ENCODE data around the gene PROSER3. TPM values are rescaled to one million over a fixed set of nuclear protein-coding genes. Genes with fewer than 3 reads are reported as not detected.

The PROSER3 gene
- total and polyA plus RNA-seq, 2 of the 13 experiments (the other 11 are each of a cell fraction or from before 2014, with no cell fraction given), result 5.1 to 5.7 TPM

- TF ChIP-seq REST (IDR thresholded peaks at IDR 0.05; ENCODE audit: borderline replicate concordance in 1 of 2, low read depth in 1 of 2, low read length in 2 of 2) (peak in 1 of 2 experiments; percentile 24; a peak in 1 of 4 replicates), STAT5B (CRISPR knock-in tag; IDR thresholded peaks at IDR 0.05) (no peak), CAMTA2 (CRISPR knock-in tag; IDR thresholded peaks at IDR 0.05; ENCODE audit: borderline replicate concordance) (0 out of 2 replicates have a peak, but pooled peaks have one; percentile 30), RBAK (CRISPR knock-in tag; IDR thresholded peaks at IDR 0.05) (0 out of 2 replicates have a peak, but pooled peaks have one; percentile 10), ZNF609 (CRISPR knock-in tag; IDR thresholded peaks at IDR 0.05; ENCODE audit: borderline replicate concordance) (0 out of 2 replicates have a peak, but pooled peaks have one; percentile 8), ZNF792 (CRISPR knock-in tag; IDR thresholded peaks at IDR 0.05) (0 out of 2 replicates have a peak, but pooled peaks have one; percentile 29), PTBP1 (IDR thresholded peaks at IDR 0.05; ENCODE audit: low read depth, low read length, poor library complexity, severe bottlenecking) (peak; percentile 37), ZNF3 (CRISPR knock-in tag; IDR thresholded peaks at IDR 0.05) (peak; percentile 79; the same call in 1 of the 2 replicates), ZNF672 (CRISPR knock-in tag; IDR thresholded peaks at IDR 0.05) (no peak), KLF11 (CRISPR knock-in tag; IDR thresholded peaks at IDR 0.05) (no peak), NFE2L1 (CRISPR knock-in tag; IDR thresholded peaks at IDR 0.05; ENCODE audit: borderline replicate concordance) (no peak), SYNCRIP (IDR thresholded peaks at IDR 0.05; ENCODE audit: insufficient read depth, low read depth, low read length) (no peak), ZNF772 (CRISPR knock-in tag; IDR thresholded peaks at IDR 0.05) (peak; percentile 41; the same call in 1 of the 2 replicates), ZNF446 (CRISPR knock-in tag; IDR thresholded peaks at IDR 0.05) (no peak), DPF2 (CRISPR knock-in tag; IDR thresholded peaks at IDR 0.05; ENCODE audit: borderline replicate concordance, low read depth) (peak; percentile 75), EP300 (IDR thresholded peaks at IDR 0.05; ENCODE audit: low read depth in 2 of 2, low read length in 2 of 2) (peak in 1 of 2 experiments; percentile 67; a peak in 2 of 4 replicates), EP300 (CRISPR knock-in tag; IDR thresholded peaks at IDR 0.05; ENCODE audit: borderline replicate concordance) (no peak)
- TF ChIP-seq, protein P1, sequence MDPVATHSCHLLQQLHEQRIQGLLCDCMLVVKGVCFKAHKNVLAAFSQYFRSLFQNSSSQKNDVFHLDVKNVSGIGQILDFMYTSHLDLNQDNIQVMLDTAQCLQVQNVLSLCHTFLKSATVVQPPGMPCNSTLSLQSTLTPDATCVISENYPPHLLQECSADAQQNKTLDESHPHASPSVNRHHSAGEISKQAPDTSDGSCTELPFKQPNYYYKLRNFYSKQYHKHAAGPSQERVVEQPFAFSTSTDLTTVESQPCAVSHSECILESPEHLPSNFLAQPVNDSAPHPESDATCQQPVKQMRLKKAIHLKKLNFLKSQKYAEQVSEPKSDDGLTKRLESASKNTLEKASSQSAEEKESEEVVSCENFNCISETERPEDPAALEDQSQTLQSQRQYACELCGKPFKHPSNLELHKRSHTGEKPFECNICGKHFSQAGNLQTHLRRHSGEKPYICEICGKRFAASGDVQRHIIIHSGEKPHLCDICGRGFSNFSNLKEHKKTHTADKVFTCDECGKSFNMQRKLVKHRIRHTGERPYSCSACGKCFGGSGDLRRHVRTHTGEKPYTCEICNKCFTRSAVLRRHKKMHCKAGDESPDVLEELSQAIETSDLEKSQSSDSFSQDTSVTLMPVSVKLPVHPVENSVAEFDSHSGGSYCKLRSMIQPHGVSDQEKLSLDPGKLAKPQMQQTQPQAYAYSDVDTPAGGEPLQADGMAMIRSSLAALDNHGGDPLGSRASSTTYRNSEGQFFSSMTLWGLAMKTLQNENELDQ (CRISPR knock-in tag; IDR thresholded peaks at IDR 0.05; ENCODE audit: borderline replicate concordance), result no peak
Observed at GRCh38 chr19:35812220-35813042, 54.5 kb downstream of the PROSER3 start, which contains the start of gene PRODH2 (continued).

Measured in HepG2 (cell line).